Suprapubic skin (tissue), 4 donors: ENCODE data around the gene TP53AIP1. TPM values are rescaled to one million over a fixed set of nuclear protein-coding genes. Genes with fewer than 3 reads are reported as not detected.

ENCODE experiments used
- DNase-seq, 2 donors: peaks; one replicate each; pipeline ENCODE4 v3.0.0-alpha.2; 2019; ENCODE audit warnings: low spot score in 2 of 2
- H3K27ac ChIP-seq: fragments of 200-600 bp; sonication (generic); one replicate; pipeline ENCODE4 v1.5.1; 2019
- H3K27me3 ChIP-seq: fragments of 200-600 bp; sonication (generic); one replicate; pipeline ENCODE4 v1.5.1; 2019
- H3K36me3 ChIP-seq: fragments of 200-600 bp; sonication (generic); one replicate; pipeline ENCODE4 v1.5.1; 2019
- H3K4me1 ChIP-seq: fragments of 200-600 bp; sonication (generic); one replicate; pipeline ENCODE4 v1.5.1; 2019
- H3K4me3 ChIP-seq: fragments of 200-600 bp; sonication (generic); one replicate; pipeline ENCODE4 v1.5.1; 2019; ENCODE audit warnings: mild to moderate bottlenecking
- H3K9me3 ChIP-seq: fragments of 200-600 bp; sonication (generic); one replicate; pipeline ENCODE4 v1.5.1; 2019
- EP300 ChIP-seq: sonication (generic); formaldehyde crosslinking; IDR thresholded peaks from one replicate; pipeline ENCODE4 v1.6.1; 2017; ENCODE audit warnings: antibody characterized with exemption
- POLR2A ChIP-seq, 2 donors: fragments of 450-650 bp; IDR thresholded peaks; one replicate each; pipeline ENCODE4 v1.6.1; 2017; ENCODE audit warnings: antibody characterized with exemption in 2 of 2, mild to moderate bottlenecking in 2 of 2, moderate library complexity in 2 of 2
- POLR2AphosphoS5 ChIP-seq, 3 donors: sonication (generic); formaldehyde crosslinking; IDR thresholded peaks; one replicate each; pipeline ENCODE4 v1.6.1; 2017; ENCODE audit warnings: antibody characterized with exemption in 3 of 3
- WGBS: methylation state at CpG from one replicate; pipeline ENCODE4 v1.1.5; 2018; 5-methylcytosine and 5-hydroxymethylcytosine counted together
- total RNA-seq, 4 donors: library from RNA; depleted of rRNA; stranded (reverse); fragments of >200 nt; gene quantifications; one replicate each; pipeline ENCODE4 v1.1.0, GENCODE V29; 2016
- TF ChIP-seq, protein P1 (sequence below), 2 donors: fragments of 200-600 bp in 1 of 2; fragments of 450-650 bp in 1 of 2; sonication (generic) in 1 of 2; IDR thresholded peaks; one replicate each; pipeline ENCODE4 v1.5.1; 2016 to 2019; ENCODE audit warnings: antibody characterized with exemption in 2 of 2, mild to moderate bottlenecking in 1 of 2, moderate library complexity in 1 of 2

TP53AIP1 gene
- total RNA-seq, 4 donors from 2014 or later: 19.2 to 32.9 (median 21.0) TPM

DNA sequence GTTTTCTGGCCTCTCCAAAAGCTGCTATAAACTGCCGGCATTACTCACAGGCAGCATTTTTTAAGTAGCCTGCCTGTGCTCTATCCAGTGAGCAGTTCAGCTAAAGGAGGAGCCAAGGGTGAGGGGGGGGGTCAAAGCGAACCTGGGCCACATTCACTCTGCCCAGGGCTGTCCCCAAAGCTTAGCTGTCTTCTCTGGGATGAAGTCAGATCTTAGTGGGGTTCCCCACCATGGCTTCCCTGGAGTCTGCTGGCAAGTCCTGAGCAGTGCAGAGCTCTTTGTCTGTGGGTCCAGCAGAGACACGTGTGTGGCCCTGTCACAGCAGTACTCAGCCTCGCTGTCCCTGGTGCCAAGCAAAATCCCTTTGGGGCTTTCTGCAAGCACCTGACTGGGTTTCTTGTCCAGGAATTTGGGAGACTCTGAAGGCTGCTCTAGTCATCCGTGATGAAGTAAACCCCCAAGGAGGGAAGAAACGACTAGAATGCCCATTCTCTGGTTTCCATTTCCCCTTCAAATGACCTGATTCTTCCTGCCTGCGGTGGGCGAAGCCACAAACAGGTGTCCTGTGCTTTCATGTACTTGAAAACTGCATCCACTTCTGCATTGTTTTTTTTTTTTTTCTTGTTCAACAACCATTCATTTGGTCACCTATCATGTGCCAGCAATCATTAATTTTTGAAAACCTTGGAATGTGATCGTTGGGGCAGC is 48.9 kb downstream of the TP53AIP1 start:
- Histone ChIP-seq H3K9me3 (no peaks in the 10 kb centered on the region), H3K4me1 (peaks cover 38% of the 10 kb centered on the region), H3K36me3 (no peaks in the 10 kb centered on the region), H3K27me3 (peaks cover 4% of the 10 kb centered on the region), H3K27ac (no peak overlapping the region), H3K4me3 (no peak overlapping the region)
- no peak for TF ChIP-seq POLR2A (IDR thresholded peaks at IDR 0.05)
- TF ChIP-seq POLR2AphosphoS5 (IDR thresholded peaks at IDR 0.05): no peak
- TF ChIP-seq EP300: no peak
- TF ChIP-seq, protein P1, sequence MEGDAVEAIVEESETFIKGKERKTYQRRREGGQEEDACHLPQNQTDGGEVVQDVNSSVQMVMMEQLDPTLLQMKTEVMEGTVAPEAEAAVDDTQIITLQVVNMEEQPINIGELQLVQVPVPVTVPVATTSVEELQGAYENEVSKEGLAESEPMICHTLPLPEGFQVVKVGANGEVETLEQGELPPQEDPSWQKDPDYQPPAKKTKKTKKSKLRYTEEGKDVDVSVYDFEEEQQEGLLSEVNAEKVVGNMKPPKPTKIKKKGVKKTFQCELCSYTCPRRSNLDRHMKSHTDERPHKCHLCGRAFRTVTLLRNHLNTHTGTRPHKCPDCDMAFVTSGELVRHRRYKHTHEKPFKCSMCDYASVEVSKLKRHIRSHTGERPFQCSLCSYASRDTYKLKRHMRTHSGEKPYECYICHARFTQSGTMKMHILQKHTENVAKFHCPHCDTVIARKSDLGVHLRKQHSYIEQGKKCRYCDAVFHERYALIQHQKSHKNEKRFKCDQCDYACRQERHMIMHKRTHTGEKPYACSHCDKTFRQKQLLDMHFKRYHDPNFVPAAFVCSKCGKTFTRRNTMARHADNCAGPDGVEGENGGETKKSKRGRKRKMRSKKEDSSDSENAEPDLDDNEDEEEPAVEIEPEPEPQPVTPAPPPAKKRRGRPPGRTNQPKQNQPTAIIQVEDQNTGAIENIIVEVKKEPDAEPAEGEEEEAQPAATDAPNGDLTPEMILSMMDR (IDR thresholded peaks at IDR 0.05): no peak
- 71% methylated on average over 6 of the region's 9 CpGs for WGBS
- DNase-seq: no peak

GRCh38 chr11:128892866-128893565 is 49.7 kb downstream of the TP53AIP1 start:
- no peaks in the 10 kb centered on the region for H3K9me3 ChIP-seq
- H3K4me3 ChIP-seq: no peak overlapping the region
- no peaks in the 10 kb centered on the region for H3K36me3 ChIP-seq
- H3K27me3 ChIP-seq: peaks cover 4% of the 10 kb centered on the region
- no peak overlapping the region for H3K27ac ChIP-seq
- 77% methylated on average over 4 of the region's 4 CpGs for WGBS
- no peak for DNase-seq
- peaks cover 35% of the 10 kb centered on the region for H3K4me1 ChIP-seq
- TF ChIP-seq, protein P1 (IDR thresholded peaks at IDR 0.05): no peak
- TF ChIP-seq EP300 (no peak), POLR2AphosphoS5 (IDR thresholded peaks at IDR 0.05) (no peak), POLR2A (IDR thresholded peaks at IDR 0.05) (no peak)

DNA sequence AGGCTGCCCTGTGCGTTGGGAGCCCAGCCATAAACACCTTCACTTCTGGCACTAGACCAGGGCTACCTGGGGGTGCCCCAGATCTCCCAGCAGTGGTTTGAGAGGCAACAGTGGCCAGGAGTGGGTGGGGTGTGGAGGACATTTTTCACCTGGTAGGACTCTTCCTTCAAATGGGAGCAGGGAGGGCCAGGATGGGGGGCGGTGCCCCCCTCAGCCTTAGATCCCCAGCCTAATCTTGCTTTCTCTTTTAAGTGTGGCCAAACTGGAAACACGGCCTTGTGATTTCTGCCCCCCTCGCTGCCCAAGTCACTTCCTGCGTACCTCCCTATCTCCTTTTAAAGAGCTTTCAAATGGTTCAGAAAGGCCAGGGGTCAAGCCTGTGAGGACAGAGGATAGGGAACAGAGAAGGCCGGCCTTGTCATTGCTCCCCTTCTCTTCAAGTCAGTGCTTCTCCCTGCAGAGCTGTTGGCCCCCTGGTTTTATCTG is 50.7 kb downstream of the TP53AIP1 start:
- no peaks in the 10 kb centered on the region for H3K36me3 ChIP-seq
- TF ChIP-seq, protein P1 (IDR thresholded peaks at IDR 0.05): no peak
- TF ChIP-seq POLR2AphosphoS5 (IDR thresholded peaks at IDR 0.05) (no peak), POLR2A (IDR thresholded peaks at IDR 0.05) (no peak), EP300 (no peak)
- peaks cover 43% of the 10 kb centered on the region for H3K4me1 ChIP-seq
- no peaks in the 10 kb centered on the region for H3K9me3 ChIP-seq
- peak overlapping the region; percentile 24 for H3K27ac ChIP-seq
- no peak for DNase-seq
- peaks cover 4% of the 10 kb centered on the region for H3K27me3 ChIP-seq
- H3K4me3 ChIP-seq: peak overlapping the region; percentile 66
- WGBS: 63% methylated on average over 4 of the region's 6 CpGs

DNA sequence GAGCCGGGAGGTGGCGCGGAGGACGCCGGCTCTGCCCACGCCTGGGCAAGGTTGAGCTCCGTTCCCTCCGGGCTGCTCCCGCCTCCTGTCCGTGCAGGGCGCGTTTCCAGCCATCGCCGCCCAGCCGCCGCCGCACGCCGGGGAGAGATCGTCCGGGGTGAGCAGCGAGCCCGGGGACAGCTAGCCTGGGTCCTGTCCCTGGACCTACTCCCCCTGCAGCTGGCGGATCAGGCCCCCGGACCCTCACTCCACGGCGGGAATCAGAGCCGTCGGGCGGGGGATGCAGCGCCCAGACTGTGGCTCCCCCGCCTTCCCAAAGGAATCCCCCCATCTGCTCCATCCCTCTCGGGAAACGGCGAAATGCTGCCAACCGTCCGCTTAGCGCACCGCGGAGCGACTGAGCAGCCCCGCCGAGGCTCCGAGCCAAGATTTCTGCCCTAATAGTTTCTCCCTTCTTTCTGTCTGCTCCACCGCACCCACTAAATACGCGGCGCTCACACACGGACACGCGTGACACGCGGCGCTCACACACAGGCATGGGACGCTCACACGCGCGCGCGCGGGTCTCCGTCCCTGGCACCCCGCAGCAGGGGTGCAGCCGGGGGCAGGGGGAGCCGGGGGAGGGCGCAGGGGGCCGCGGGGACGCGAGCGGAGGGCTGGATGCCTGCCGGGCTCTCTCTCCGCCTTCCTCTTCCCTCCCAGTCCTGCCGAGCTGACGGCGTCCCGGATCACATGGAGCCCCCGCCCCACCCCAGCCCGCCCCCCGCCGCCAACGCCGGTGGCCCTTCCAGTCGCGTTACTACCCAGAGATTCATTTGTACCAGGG is 51.9 kb downstream of the TP53AIP1 start, which contains the start of gene KCNJ5:
KCNJ5 (plus strand) TSS at position 814 of the 826 bp plus-strand sequence. CDS start 19,918 bp downstream, outside the sequence.
- DNase-seq: no peak
- Histone ChIP-seq H3K9me3 (no peaks in the 10 kb centered on the region), H3K4me1 (peaks cover 48% of the 10 kb centered on the region), H3K4me3 (peak within 1 kb of the TSS; percentile 66), H3K36me3 (no peaks in the 10 kb centered on the region), H3K27me3 (peaks cover 4% of the 10 kb centered on the region), H3K27ac (peak within 1 kb of the TSS; percentile 24)
- TF ChIP-seq POLR2AphosphoS5 (IDR thresholded peaks at IDR 0.05) (no peak), POLR2A (IDR thresholded peaks at IDR 0.05) (no peak), EP300 (no peak)
- TF ChIP-seq, protein P1 (IDR thresholded peaks at IDR 0.05): no peak
- 0% methylated on average over 54 of the region's 85 CpGs for WGBS
